Activated CD4-positive, alpha-beta memory T cell treated with anti-CD3 and anti-CD28 coated beads for 36 hours (primary cell): Measurements from ENCODE around the gene SPINK13. TPM values are rescaled to one million over a fixed set of nuclear protein-coding genes. Genes with fewer than 3 reads are reported as not detected.

ENCODE experiments used
- CTCF ChIA-PET: fragments of 350-600 bp; sonication (Branson Sonifier 250); formaldehyde crosslinking; loops from one replicate; lab custom pipeline; 2021; ENCODE audit warnings: antibody characterized with exemption, inconsistent platforms; lab: Charles Lee
- POLR2A ChIA-PET: fragments of 350-600 bp; sonication (Branson Sonifier 250); formaldehyde crosslinking; loops from one replicate; lab custom pipeline; 2021; ENCODE audit warnings: antibody characterized with exemption; lab: Charles Lee
- DNase-seq: peaks from one replicate; pipeline ENCODE4 v3.0.0-alpha.2; 2020
- H3K27ac Mint-ChIP-seq: one replicate; pipeline ENCODE4 v1.8.0; 2021; ENCODE audit warnings: mixed read lengths
- H3K27me3 Mint-ChIP-seq: one replicate; pipeline ENCODE4 v1.8.0; 2021; ENCODE audit warnings: mixed read lengths
- H3K36me3 Mint-ChIP-seq: one replicate; pipeline ENCODE4 v1.8.0; 2021; ENCODE audit warnings: mixed read lengths
- H3K4me1 Mint-ChIP-seq: one replicate; pipeline ENCODE4 v1.8.0; 2021; ENCODE audit warnings: low read depth, mixed read lengths
- H3K4me3 Mint-ChIP-seq: one replicate; pipeline ENCODE4 v1.8.0; 2021; ENCODE audit warnings: mild to moderate bottlenecking, mixed read lengths
- H3K9me3 Mint-ChIP-seq: one replicate; pipeline ENCODE4 v1.8.0; 2021; ENCODE audit warnings: mixed read lengths
- intact Hi-C: fragments of 100-400 bp; cut with micrococcal nuclease; formaldehyde crosslinking; loops from one replicate; pipeline ENCODE4 v1.15.1; 2023
- total RNA-seq, 2 experiments: library from RNA; stranded (reverse); gene quantifications; one replicate each; pipeline ENCODE4 v1.2.3, GENCODE V29; 2021

The SPINK13 gene, protein sequence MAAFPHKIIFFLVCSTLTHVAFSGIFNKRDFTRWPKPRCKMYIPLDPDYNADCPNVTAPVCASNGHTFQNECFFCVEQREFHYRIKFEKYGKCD
- total RNA-seq: not detected

DNA sequence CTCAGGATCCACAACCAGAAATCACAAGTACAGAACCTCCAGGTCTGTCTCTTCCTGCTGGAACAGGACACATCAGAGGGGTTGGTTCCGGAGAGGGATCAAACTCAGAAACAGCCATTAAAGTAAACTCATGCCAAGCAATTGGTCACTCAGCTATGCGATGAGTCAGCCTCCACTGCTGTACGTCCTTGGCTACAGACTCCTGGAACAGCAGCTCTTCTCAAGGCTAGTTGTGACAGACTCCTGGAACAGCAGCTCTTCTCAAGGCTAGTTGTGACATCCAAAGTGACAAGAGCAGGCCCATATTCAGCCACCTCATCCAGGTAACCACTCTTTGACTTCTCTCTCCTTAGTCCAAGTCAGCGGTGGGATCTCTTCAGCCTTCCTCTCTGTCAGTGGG, at the start of gene SPINK13:
Gene SPINK13, plus strand, starts transcription at position 229 of the 400 bp plus-strand sequence. CDS start 1,279 bp downstream, outside the sequence.
- no peak for DNase-seq
- no peaks in the 10 kb centered on the region for H3K27me3 Mint-ChIP-seq
- peaks cover 10% of the 10 kb centered on the region for H3K9me3 Mint-ChIP-seq
- H3K36me3 Mint-ChIP-seq: no peaks in the 10 kb centered on the region
- no peak within 1 kb of the TSS for H3K27ac Mint-ChIP-seq
- H3K4me3 Mint-ChIP-seq: no peak within 1 kb of the TSS
- H3K4me1 Mint-ChIP-seq: no peaks in the 10 kb centered on the region
- ChIA-PET POLR2A (no interaction called here), CTCF (no interaction called here)
- intact Hi-C loops: no loop called here

DNA sequence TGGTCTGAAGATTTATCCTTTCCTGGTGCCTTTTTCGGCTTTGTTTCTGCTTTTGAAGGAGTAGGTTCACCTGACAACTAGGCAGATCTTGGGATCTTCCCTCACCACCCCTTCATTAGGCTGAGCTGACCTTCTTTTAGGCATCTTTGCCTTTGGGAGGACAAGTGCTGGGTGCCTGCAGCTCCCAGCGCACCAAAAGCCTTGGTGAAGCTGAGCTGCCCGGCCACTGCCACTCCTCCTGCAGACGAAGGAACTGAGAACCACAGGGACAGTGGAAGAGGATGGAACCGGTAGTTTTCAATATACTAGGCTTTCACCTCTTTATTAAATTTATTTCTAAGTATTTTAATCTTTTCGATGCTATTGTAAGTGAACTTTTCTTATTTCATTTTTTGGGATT, 47.1 kb upstream of the SPINK13 start:
- ChIA-PET POLR2A (no interaction called here), CTCF (no interaction called here)
- Mint-ChIP-seq H3K36me3 (no peaks in the 10 kb centered on the region), H3K4me3 (no peak overlapping the region), H3K27ac (no peak overlapping the region), H3K27me3 (peaks cover 7% of the 10 kb centered on the region), H3K4me1 (no peaks in the 10 kb centered on the region), H3K9me3 (peaks cover 7% of the 10 kb centered on the region)
- intact Hi-C loops: no loop called here
- no peak for DNase-seq

DNA sequence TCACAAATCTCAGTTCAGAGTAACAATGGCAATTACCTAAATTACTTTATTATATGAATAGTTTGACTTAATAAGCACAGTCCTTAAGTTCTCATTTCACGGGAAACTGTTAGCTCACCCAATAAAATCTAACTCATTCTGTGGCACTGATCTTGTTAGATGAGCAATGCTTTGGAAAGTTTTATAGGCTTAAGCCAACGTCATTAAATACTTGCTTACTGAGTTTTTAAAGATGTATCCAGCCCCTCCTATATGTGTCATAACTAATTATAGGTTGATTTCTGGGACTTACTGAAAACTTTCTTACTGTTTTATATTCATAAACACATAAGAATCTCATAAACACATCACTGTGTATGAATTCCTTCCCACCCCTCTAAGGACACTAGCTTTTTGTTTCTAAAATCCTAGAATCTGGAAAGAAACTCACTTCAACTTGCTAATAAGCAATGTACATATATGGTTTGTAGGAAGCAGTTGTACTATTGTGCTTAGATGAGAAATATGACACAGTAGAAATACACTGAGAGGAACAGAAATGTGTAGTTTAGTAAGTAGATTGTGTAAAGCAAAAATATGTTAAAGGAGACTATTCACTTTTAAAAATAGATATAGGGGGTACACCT, 44.4 kb upstream of the SPINK13 start:
- Mint-ChIP-seq H3K4me3 (no peak overlapping the region), H3K27ac (no peak overlapping the region), H3K9me3 (no peaks in the 10 kb centered on the region), H3K4me1 (no peaks in the 10 kb centered on the region), H3K36me3 (no peaks in the 10 kb centered on the region), H3K27me3 (peaks cover 8% of the 10 kb centered on the region)
- POLR2A ChIA-PET: no interaction called here
- intact Hi-C loops: no loop called here
- CTCF ChIA-PET: no interaction called here
- DNase-seq: no peak

DNA sequence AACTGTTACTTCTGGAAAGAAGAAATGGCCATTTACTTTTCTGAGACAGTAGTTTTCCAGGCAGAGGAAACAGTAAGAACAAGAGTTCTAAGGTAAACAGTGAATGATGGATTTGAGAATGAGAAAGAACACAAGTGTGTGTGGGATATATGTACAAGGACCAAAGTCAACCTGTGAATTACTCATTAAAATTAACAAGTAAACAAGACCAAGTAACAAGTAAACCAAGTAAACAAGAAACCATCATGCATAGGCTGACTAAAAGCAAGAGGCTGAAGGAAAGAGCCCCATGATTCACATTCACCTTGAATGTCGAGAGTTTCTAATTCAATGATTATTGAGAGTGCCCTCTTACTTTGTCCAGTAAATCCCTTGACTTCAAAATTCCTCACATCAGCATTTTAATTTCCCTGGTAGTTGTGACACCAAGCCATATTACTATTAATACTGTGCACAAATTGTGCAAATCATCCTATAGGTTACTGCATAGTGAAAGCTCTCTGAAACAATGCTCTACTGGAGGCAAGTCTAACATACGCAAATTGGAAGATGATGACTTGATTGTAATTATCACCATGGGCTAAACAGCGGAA, 40.1 kb upstream of the SPINK13 start:
- Mint-ChIP-seq H3K4me3 (no peak overlapping the region), H3K27ac (no peak overlapping the region), H3K27me3 (peaks cover 6% of the 10 kb centered on the region), H3K4me1 (no peaks in the 10 kb centered on the region), H3K36me3 (no peaks in the 10 kb centered on the region), H3K9me3 (no peaks in the 10 kb centered on the region)
- intact Hi-C loops: no loop called here
- ChIA-PET POLR2A (no interaction called here), CTCF (no interaction called here)
- no peak for DNase-seq

DNA sequence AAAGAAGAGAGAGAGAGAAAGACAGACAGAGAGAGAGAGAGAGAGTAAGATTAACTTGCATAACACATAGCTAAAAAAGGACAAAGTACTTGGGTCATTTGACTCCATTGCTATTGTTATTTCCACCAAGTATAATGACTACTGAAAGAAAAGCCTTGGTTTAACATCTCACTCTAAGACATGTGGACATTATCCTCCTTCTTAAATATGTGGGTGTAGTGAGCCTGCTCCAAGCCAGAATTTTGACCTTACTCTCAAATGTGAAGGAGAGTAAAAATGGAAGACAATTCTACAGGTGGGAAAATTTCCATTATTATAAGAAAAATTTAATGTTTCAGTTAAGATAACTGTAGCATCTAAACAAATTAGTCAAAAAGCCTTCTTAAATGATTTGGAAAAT, 38.8 kb upstream of the SPINK13 start:
- POLR2A ChIA-PET: no interaction called here
- Mint-ChIP-seq H3K4me3 (no peak overlapping the region), H3K27me3 (peaks cover 6% of the 10 kb centered on the region), H3K27ac (no peak overlapping the region), H3K9me3 (no peaks in the 10 kb centered on the region), H3K4me1 (no peaks in the 10 kb centered on the region), H3K36me3 (no peaks in the 10 kb centered on the region)
- DNase-seq: no peak
- intact Hi-C loops: no loop called here
- CTCF ChIA-PET: no interaction called here

DNA sequence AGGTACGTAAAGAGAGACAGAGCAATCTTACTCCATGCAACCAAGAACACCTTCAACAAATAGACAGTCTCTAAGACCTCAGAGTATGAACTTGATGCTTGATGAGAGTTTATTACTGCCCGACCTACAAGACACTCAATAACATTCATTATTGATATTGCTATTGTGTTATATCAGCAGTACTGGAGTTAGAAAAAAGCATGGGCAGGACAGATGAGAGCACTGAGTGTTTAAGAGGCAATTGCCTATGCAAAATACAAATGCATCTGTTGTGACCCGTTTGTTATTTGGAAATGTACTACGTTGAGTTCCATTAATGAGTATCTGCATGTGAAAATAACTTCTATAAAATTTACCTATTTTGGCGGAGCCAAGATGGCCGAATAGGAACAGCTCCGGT, 38.4 kb upstream of the SPINK13 start:
- Mint-ChIP-seq H3K4me1 (no peaks in the 10 kb centered on the region), H3K4me3 (no peak overlapping the region), H3K27ac (no peak overlapping the region), H3K9me3 (no peaks in the 10 kb centered on the region), H3K27me3 (peaks cover 6% of the 10 kb centered on the region), H3K36me3 (no peaks in the 10 kb centered on the region)
- intact Hi-C loops: no loop called here
- DNase-seq: no peak
- CTCF ChIA-PET: no interaction called here
- POLR2A ChIA-PET: no interaction called here

DNA sequence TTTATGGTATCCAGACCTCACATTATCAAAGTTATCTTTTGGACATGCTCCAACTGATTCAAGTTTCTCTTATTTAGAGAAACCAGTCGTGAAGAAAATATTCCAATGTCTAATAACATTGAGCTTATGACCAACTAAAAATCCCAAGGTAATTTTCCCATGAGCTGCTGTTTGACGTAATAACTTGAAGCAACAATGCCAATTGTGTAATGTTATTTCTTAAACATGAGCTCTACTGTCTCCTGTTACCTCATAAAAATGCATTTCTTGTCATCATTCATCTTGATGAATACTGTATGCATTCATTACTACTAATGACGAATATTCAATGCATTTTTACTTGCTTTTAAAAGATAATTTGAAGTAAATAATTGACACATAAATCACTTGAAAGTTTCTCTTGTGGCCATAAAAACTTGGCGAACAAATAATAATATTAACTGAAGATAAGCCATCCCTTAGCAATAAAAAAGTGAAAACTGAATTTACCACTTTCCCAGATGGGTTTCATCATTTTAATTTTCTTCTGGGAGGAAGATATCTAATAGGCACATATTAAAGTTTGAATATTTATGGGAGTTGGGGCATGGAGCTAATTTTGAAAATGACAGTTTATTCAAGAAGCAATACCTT, 30.7 kb upstream of the SPINK13 start:
- Mint-ChIP-seq H3K27me3 (peaks cover 3% of the 10 kb centered on the region), H3K27ac (no peak overlapping the region), H3K9me3 (no peaks in the 10 kb centered on the region), H3K4me1 (no peaks in the 10 kb centered on the region), H3K36me3 (no peaks in the 10 kb centered on the region), H3K4me3 (no peak overlapping the region)
- no peak for DNase-seq
- POLR2A ChIA-PET: no interaction called here
- intact Hi-C loops: no loop called here
- CTCF ChIA-PET: interaction anchor here (0.6 kb wide), 2 partner anchors 162 to 195 kb away, joined by 3 read pairs; no protein-coding TSS in a partner anchor

DNA sequence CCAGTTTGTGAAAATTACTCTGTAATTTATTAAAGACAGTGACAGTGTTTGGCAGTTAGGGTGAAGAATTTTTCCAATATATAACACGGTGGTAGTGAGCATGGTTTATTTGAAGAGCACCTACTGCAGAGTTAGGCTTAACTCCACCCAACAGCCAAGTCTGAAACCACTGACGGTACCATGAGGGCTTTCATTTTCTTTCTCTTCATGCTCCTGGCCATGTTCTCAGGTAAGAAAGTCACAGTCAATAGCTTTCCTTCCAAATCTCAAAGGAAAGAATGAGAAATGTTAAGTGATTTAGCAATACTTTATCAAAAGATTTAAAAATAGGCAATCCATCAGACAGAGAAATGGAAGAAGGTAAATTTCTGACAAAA, 30.2 kb upstream of the SPINK13 start, which contains the start of gene MARCOL:
Gene MARCOL, plus strand, starts transcription at position 108 of the 377 bp plus-strand sequence. Its CDS starts 73 bp downstream, at position 181.
- Mint-ChIP-seq H3K4me1 (no peaks in the 10 kb centered on the region), H3K27me3 (peaks cover 3% of the 10 kb centered on the region), H3K36me3 (no peaks in the 10 kb centered on the region), H3K27ac (no peak within 1 kb of the TSS), H3K4me3 (no peak within 1 kb of the TSS), H3K9me3 (no peaks in the 10 kb centered on the region)
- intact Hi-C loops: no loop called here
- CTCF ChIA-PET: no interaction called here
- POLR2A ChIA-PET: no interaction called here
- DNase-seq: no peak

DNA sequence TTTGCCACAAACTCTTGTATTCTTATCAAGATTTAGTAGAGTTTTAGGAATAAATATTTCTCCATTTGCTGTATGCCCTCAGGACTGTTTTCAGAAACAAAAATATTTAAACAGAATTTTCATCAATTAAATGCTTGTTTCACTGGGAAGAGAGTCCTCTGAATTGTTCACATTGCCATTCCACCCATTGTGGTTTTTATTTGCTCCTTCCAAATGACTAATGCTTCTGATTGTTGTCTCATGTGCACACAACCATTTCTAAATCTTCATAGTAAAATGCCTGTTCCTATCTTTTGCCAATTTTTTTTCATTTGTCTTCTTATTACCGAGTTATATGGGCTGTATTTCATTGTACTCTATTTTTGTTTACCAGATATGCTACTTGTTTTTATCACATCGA, 19.7 kb upstream of the SPINK13 start:
- Mint-ChIP-seq H3K9me3 (peaks cover 8% of the 10 kb centered on the region), H3K4me1 (no peaks in the 10 kb centered on the region), H3K27me3 (no peaks in the 10 kb centered on the region), H3K36me3 (no peaks in the 10 kb centered on the region), H3K27ac (no peak overlapping the region), H3K4me3 (no peak overlapping the region)
- no peak for DNase-seq
- ChIA-PET POLR2A (no interaction called here), CTCF (no interaction called here)
- intact Hi-C loops: no loop called here

DNA sequence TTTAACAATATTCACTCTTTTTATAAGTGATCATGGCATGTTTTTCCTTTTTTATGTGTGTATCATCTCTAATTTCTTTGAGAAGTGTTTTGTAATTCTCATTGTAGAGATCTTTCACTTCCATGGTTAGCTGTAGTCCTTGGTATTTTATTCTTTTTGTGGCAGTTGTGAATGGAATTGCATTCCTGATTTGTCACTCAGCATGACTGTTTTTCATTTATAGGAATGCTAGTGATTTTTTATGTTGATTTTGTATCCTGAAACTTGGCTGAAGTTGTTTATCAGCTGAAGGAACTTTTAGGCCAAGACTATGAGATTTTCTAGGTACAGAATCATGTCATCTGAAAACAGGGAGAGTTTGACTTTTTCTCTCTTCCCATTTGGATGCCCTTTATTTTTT, 13.1 kb upstream of the SPINK13 start:
- Mint-ChIP-seq H3K36me3 (no peaks in the 10 kb centered on the region), H3K27ac (no peak overlapping the region), H3K4me3 (no peak overlapping the region), H3K27me3 (no peaks in the 10 kb centered on the region), H3K9me3 (peaks cover 35% of the 10 kb centered on the region), H3K4me1 (no peaks in the 10 kb centered on the region)
- ChIA-PET CTCF (no interaction called here), POLR2A (no interaction called here)
- DNase-seq: no peak
- intact Hi-C loops: no loop called here

DNA sequence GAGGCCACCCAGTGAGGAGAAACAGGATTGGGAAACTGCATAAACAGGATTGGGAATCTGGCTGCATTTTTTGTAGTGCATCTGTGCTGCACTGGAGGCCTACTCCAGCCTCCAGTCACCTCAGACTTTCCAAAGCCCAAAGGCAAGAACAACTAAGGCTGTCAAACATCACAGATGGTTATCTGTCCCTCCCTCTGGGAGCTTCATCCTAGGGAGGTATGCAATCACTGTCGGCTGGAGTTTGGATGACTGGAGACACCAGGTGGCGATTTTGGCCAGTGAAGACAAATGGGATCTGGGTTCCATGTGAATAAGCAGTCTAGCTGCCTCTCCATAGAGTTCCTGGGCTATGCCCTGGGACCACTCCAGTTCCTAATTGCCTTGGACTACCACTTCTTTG, 9.3 kb upstream of the SPINK13 start:
- intact Hi-C loops: no loop called here
- Mint-ChIP-seq H3K27ac (no peak overlapping the region), H3K4me3 (no peak overlapping the region), H3K27me3 (peaks cover 1% of the 10 kb centered on the region), H3K36me3 (no peaks in the 10 kb centered on the region), H3K9me3 (peaks cover 29% of the 10 kb centered on the region), H3K4me1 (no peaks in the 10 kb centered on the region)
- DNase-seq: no peak
- ChIA-PET CTCF (no interaction called here), POLR2A (no interaction called here)

DNA sequence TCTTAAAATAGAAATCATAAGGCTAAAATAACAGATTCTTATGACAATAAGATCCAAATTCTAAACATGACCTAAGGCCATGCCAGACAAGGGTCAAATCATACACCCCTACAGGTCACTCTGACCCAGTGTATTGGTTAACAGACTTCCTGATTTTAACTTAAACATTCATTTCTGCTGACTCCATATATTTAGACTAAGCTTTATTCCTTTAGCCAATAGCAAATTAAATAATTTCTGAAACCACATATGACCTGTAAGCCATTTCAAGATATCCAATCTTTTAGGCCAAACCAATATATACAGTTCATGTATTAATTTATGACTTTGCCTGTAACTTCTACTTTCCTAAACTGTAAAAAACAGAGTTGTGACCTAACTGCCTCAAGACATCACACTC, 7.4 kb upstream of the SPINK13 start:
- peaks cover 1% of the 10 kb centered on the region for H3K27me3 Mint-ChIP-seq
- intact Hi-C loops: no loop called here
- CTCF ChIA-PET: no interaction called here

More for the DNA sequence above, 7.4 kb upstream of the SPINK13 start:
- POLR2A ChIA-PET: no interaction called here
- no peaks in the 10 kb centered on the region for H3K36me3 Mint-ChIP-seq
- DNase-seq: no peak
- H3K4me3 Mint-ChIP-seq: no peak overlapping the region
- H3K4me1 Mint-ChIP-seq: no peaks in the 10 kb centered on the region
- H3K27ac Mint-ChIP-seq: no peak overlapping the region
- peaks cover 31% of the 10 kb centered on the region for H3K9me3 Mint-ChIP-seq
